ENCODE results near the gene LY9.

GRCh38 chr1:160794376-160794775 is 1.6 kb upstream of the LY9 start:
- no peak for TF ChIP-seq CTCF (conservative IDR thresholded peaks at IDR 0.05; ENCODE audit: low read length)
- TF ChIP-seq EZH2phosphoT487 (IDR thresholded peaks at IDR 0.05; ENCODE audit: borderline replicate concordance): no peak

All from Loucy (cell line).